Cardiac fibroblast (primary cell): ENCODE data around the gene UBE2QL1.
A peak's percentile ranks its signal among the peaks of the same experiment; 100 is the strongest.

Experiments used
- DNase-seq, 2 donors: peaks; one replicate each; pipeline versions ENCODE4 v3.0.0 to v3.0.0-alpha.2; 2010; ENCODE audit warnings: low read depth in 2 of 2
- H3K4me3 ChIP-seq, 2 donors: replicated peaks in 1 of 2; 1 replicate in 1 of 2; 2 replicates in 1 of 2; pipeline ENCODE4 v1.5.1; 2011; ENCODE audit warnings: low read depth in 2 of 2, low read length in 2 of 2, mild to moderate bottlenecking in 2 of 2, moderate library complexity in 1 of 2
- CTCF ChIP-seq: IDR thresholded peaks from one replicate; pipeline ENCODE4 v1.5.1; 2011; ENCODE audit warnings: low read depth, mild to moderate bottlenecking, low read length, inconsistent platforms

Gene UBE2QL1

GRCh38 chr5:6405591-6405990 lies 43.1 kb upstream of the UBE2QL1 start:
- no peak for DNase-seq
- TF ChIP-seq CTCF: no peak
- H3K4me3 ChIP-seq: no peak overlapping the region

DNA sequence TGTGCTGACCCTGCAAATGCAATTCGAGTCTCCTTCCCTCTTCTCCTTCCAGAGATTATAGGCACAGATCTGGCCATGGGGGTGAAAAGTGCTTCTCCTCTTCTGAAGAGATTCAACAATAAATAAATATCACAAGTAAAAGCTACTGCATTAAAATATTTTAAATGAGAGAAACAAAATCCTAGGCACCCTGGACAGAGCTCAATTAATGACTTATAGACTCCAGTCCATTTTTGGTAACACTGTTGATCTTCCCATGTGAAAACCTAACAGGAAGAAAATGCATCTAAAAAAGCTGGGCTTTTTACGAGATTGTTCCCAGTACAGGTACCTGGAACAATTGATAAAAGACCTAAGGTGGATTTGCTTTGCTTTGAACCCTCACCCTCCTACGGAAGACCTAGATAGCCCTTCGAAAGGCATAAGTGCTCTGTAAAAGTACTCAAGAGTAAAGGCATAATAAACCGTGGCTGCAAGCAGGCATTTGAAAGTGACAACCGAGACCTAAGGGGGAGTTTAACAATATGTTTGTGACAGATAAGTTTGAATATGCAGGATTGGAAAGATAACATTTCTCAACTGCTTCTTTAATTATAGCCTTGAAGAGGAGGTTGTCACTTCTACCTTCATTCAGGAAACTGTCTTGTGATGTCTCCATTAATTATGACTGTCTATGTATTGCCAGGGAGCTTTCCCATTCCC lies 41.0 kb upstream of the UBE2QL1 start:
- no peak for DNase-seq
- no peak overlapping the region for H3K4me3 ChIP-seq
- TF ChIP-seq CTCF: no peak

- no peak for DNase-seq
- no peak overlapping the region for H3K4me3 ChIP-seq
- no peak for TF ChIP-seq CTCF
Measured at GRCh38 chr5:6408260-6408596, 40.4 kb upstream of the UBE2QL1 start.

- no peak for TF ChIP-seq CTCF
- no peak overlapping the region for H3K4me3 ChIP-seq
- peak; percentile 5 to 50 for DNase-seq
Measured at GRCh38 chr5:6408627-6409446, 39.8 kb upstream of the UBE2QL1 start.

- H3K4me3 ChIP-seq: no peak overlapping the region
- TF ChIP-seq CTCF: no peak
- DNase-seq: no peak
Measured at GRCh38 chr5:6410421-6410820, 38.2 kb upstream of the UBE2QL1 start.

GRCh38 chr5:6411141-6411540 lies 37.5 kb upstream of the UBE2QL1 start:
- no peak overlapping the region for H3K4me3 ChIP-seq
- no peak for TF ChIP-seq CTCF

GRCh38 chr5:6412811-6413210 lies 35.8 kb upstream of the UBE2QL1 start:
- no peak for TF ChIP-seq CTCF
- no peak overlapping the region for H3K4me3 ChIP-seq
- DNase-seq: no peak

More at GRCh38 chr5:6411141-6411540, 37.5 kb upstream of the UBE2QL1 start:
- DNase-seq: no peak
